GM12891 (cell line): ENCODE results near the gene SNIP1.
"Not testable (repeated sequence)": the region's sequence is repeated elsewhere in the genome, so short reads cannot be mapped to it uniquely, and the experiment has no call there.

Experiments
- DNase-seq: peaks from one replicate; pipeline ENCODE4 v3.0.0; 2011; ENCODE audit warnings: low spot score; ENCODE audit not compliant: insufficient read length
- FAIRE-seq: peaks from 2 replicates; lab custom pipeline; 2011; peaks lifted over from hg19 to GRCh38; lab: Jason Lieb, UNC
- PAX5 ChIP-seq: IDR thresholded peaks from 2 replicates; pipeline ENCODE4 v1.6.1; 2011; ENCODE audit warnings: low read length, moderate library complexity, mild to moderate bottlenecking; ENCODE audit not compliant: insufficient read depth, severe bottlenecking
- POLR2A ChIP-seq: IDR thresholded peaks from 2 replicates; pipeline ENCODE4 v1.6.1; 2011; ENCODE audit warnings: low read depth, low read length, control low read depth
- POLR2AphosphoS5 ChIP-seq: IDR thresholded peaks from 2 replicates; pipeline ENCODE4 v1.6.1; 2011; ENCODE audit warnings: low read depth, low read length, control low read depth
- POU2F2 ChIP-seq: IDR thresholded peaks from 2 replicates; pipeline ENCODE4 v1.6.1; 2011; ENCODE audit warnings: low read depth, mild to moderate bottlenecking, control low read depth, low read length, moderate library complexity
- SPI1 ChIP-seq: IDR thresholded peaks from 2 replicates; pipeline ENCODE4 v1.6.1; 2011; ENCODE audit warnings: low read depth, low read length, control low read depth
- TAF1 ChIP-seq: IDR thresholded peaks from 2 replicates; pipeline ENCODE4 v1.6.1; 2011; ENCODE audit warnings: low read depth, low read length, control low read depth

SNIP1 gene

GRCh38 chr1:37533317-37534093, 20.6 kb downstream of the SNIP1 start:
- FAIRE-seq, result no peak
- DNase-seq, result no peak
- no peak for TF ChIP-seq TAF1
- no peak for TF ChIP-seq POLR2A
- no peak for TF ChIP-seq PAX5
- no peak for TF ChIP-seq POU2F2
- TF ChIP-seq SPI1, result no peak
- no peak for TF ChIP-seq POLR2AphosphoS5

GRCh38 chr1:37532418-37533156, 21.5 kb downstream of the SNIP1 start:
- not testable (repeated sequence) for DNase-seq, FAIRE-seq

- not testable (repeated sequence) for FAIRE-seq
Measured at GRCh38 chr1:37529888-37530287, 24.2 kb downstream of the SNIP1 start.

GRCh38 chr1:37519613-37520012, 34.5 kb downstream of the SNIP1 start:
- TF ChIP-seq TAF1, result no peak
- no peak for TF ChIP-seq POLR2A
- TF ChIP-seq POU2F2, result no peak
- TF ChIP-seq PAX5, result no peak
- no peak for TF ChIP-seq SPI1
- TF ChIP-seq POLR2AphosphoS5, result no peak
- FAIRE-seq (no peak), DNase-seq (no peak)

More at GRCh38 chr1:37529888-37530287, 24.2 kb downstream of the SNIP1 start:
- DNase-seq, result not testable (repeated sequence)

GRCh38 chr1:37518929-37519328, 35.2 kb downstream of the SNIP1 start:
- DNase-seq, FAIRE-seq: not testable (repeated sequence)

- DNase-seq, FAIRE-seq: not testable (repeated sequence)
Measured at GRCh38 chr1:37518241-37518640, 35.9 kb downstream of the SNIP1 start.

- no peak for FAIRE-seq
- DNase-seq, result no peak
- TF ChIP-seq PAX5, result no peak
- no peak for TF ChIP-seq POU2F2
- no peak for TF ChIP-seq POLR2A
- no peak for TF ChIP-seq SPI1
- no peak for TF ChIP-seq TAF1
- no peak for TF ChIP-seq POLR2AphosphoS5
Measured at GRCh38 chr1:37517569-37517968, 36.5 kb downstream of the SNIP1 start.

- no peak for DNase-seq
- peak; percentile 35 for FAIRE-seq
Measured at GRCh38 chr1:37515185-37516034, 38.7 kb downstream of the SNIP1 start.

GRCh38 chr1:37514350-37515184, 39.5 kb downstream of the SNIP1 start, which contains the start of gene MEAF6:
TSS of gene MEAF6 (minus strand) at chr1:37514766. CDS start at chr1:37514746, 20 bp downstream.
- peak; percentile 86 for FAIRE-seq
- DNase-seq, result peak; percentile 88
- peak; percentile 51 for TF ChIP-seq SPI1
- TF ChIP-seq POLR2AphosphoS5, result peak; percentile 78
- TF ChIP-seq PAX5, result no peak
- peak; percentile 63; the same call in 1 of the 2 replicates for TF ChIP-seq TAF1
- peak; percentile 81 for TF ChIP-seq POLR2A

More at GRCh38 chr1:37515185-37516034, 38.7 kb downstream of the SNIP1 start:
- TF ChIP-seq SPI1 (no peak), POU2F2 (no peak), POLR2A (no peak), TAF1 (no peak), PAX5 (no peak)
